GM19395 (cell line): Measurements from ENCODE around the gene SCML1.

Experiments used
- ATAC-seq: cut with Tn5 transposase; IDR thresholded peaks from one replicate; pipeline ENCODE4 v1.9.1; 2021; ENCODE audit warnings: mild to moderate bottlenecking, moderate library complexity; ENCODE audit not compliant: unreplicated experiment

The SCML1 gene

GRCh38 chrX:17788956-17789562 is 51.8 kb downstream of the SCML1 start:
- no peak for ATAC-seq

DNA sequence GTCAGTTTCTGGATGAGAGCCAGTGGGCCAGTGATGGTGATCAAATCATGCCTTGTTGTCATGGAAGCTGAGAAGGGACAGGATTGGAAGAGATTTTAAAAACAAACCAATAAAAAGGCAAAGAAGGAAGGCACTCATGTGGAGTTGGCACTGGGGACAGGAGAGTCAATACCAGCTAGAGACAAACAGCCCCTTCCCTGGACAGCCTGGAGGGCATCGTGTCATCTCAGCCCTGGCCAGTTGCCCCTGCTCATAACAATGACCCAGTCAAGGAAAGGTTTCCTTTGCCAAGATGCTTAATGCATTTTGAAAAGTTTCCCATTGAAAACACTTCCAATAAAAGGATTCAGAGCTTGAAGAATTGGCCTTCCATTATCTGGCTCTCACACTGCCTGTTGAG is 55.5 kb downstream of the SCML1 start:
- ATAC-seq, result no peak

- no peak for ATAC-seq
These were observed 61.6 kb downstream of the SCML1 start for GRCh38 chrX:17798921-17799320.

DNA sequence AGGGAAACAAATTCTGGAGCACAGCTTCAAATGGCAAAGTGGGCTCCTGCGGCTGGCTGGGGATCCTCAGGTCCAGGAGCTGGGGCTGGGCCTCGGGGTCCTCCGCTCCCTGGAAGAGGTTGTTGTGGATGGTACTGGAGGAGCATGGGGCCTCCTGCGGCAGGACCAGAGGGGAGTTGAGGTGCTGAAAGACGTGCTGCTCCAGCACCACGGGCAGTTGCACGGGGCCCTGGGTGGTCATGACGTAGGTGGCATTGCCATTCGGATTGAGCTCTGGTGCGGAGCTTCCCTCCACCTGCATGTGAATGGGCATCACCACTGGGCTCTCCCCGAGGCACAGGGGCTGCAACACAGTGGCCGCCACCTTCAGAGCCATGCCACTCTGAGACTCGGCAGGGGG is 64.1 kb downstream of the SCML1 start:
- ATAC-seq, result no peak

DNA sequence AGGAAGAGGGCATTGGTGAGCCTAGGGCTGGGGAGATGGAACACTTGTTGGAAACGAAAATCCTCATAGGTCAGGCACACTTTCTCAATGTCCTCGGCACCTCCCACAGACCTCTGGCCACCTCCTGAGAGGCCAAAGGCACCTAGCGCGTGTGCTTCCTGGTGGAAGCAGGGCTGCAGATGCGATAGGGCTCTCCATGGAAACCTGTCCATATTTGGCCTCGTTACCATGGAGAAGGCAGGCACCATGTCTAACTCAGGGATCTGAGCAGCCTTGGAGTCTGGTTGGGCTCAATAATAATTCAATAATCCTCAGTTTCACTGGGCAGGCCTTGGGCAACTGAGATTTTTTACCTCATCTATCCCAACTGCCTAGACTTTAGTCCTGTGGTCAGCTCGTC is 65.5 kb downstream of the SCML1 start:
- ATAC-seq, result no peak

- ATAC-seq, result no peak
These were observed 66.2 kb downstream of the SCML1 start for GRCh38 chrX:17803449-17803848.
